ENCODE results near the gene PCSK2. TPM values are rescaled to one million over a fixed set of nuclear protein-coding genes. Genes with fewer than 3 reads are reported as not detected.

The PCSK2 gene
- total RNA-seq = not detected in 2 replicates

GRCh38 chr20:17226410-17227218 is at the start of gene PCSK2:
PCSK2 (plus strand) TSS chr20:17227040; CDS start chr20:17227306, 266 bp downstream.
- no peaks in the 10 kb centered on the region for H3K9me3 ChIP-seq (ENCODE audit: low read depth, low read length)
- no peak for TF ChIP-seq CTCF (IDR thresholded peaks at IDR 0.05; ENCODE audit: extremely low read depth, low read depth, low read length)
- peak within 1 kb of the TSS; percentile 37 for H3K4me3 ChIP-seq (ENCODE audit: insufficient read depth, low read length)
- H2AFZ ChIP-seq (ENCODE audit: low read length) = no peak within 1 kb of the TSS
- no peaks in the 10 kb centered on the region for H4K20me1 ChIP-seq (ENCODE audit: insufficient read depth, low read length)
- DNase-seq (ENCODE audit: insufficient read length, low spot score, missing footprints) = peak; percentile 87
- H3K4me2 ChIP-seq (ENCODE audit: insufficient read depth, low read length) = peak within 1 kb of the TSS; percentile 68
- H3K79me2 ChIP-seq (ENCODE audit: insufficient read depth, low read length) = no peaks in the 10 kb centered on the region
- no peak within 1 kb of the TSS for H3K27ac ChIP-seq (ENCODE audit: low read depth, low read length)
- H3K27me3 ChIP-seq (ENCODE audit: insufficient read depth, low read length) = peaks cover 34% of the 10 kb centered on the region
- peaks cover 3% of the 10 kb centered on the region for H3K4me1 ChIP-seq (ENCODE audit: insufficient read depth, low read length)
- no peaks in the 10 kb centered on the region for H3K36me3 ChIP-seq (ENCODE audit: insufficient read depth, low read length)

GRCh38 chr20:17177341-17177740 is 49.5 kb upstream of the PCSK2 start:
- no peaks in the 10 kb centered on the region for H3K4me1 ChIP-seq (ENCODE audit: insufficient read depth, low read length)
- H3K27ac ChIP-seq (ENCODE audit: low read depth, low read length) = no peak overlapping the region
- H3K79me2 ChIP-seq (ENCODE audit: insufficient read depth, low read length) = no peaks in the 10 kb centered on the region
- no peak overlapping the region for H2AFZ ChIP-seq (ENCODE audit: low read length)
- no peak overlapping the region for H3K4me2 ChIP-seq (ENCODE audit: insufficient read depth, low read length)
- no peak overlapping the region for H3K4me3 ChIP-seq (ENCODE audit: insufficient read depth, low read length)
- H3K9me3 ChIP-seq (ENCODE audit: low read depth, low read length) = no peaks in the 10 kb centered on the region
- H4K20me1 ChIP-seq (ENCODE audit: insufficient read depth, low read length) = no peaks in the 10 kb centered on the region
- no peaks in the 10 kb centered on the region for H3K36me3 ChIP-seq (ENCODE audit: insufficient read depth, low read length)
- TF ChIP-seq CTCF (IDR thresholded peaks at IDR 0.05; ENCODE audit: extremely low read depth, low read depth, low read length) = no peak
- DNase-seq (ENCODE audit: insufficient read length, low spot score, missing footprints) = no peak
- no peaks in the 10 kb centered on the region for H3K27me3 ChIP-seq (ENCODE audit: insufficient read depth, low read length)

DNA sequence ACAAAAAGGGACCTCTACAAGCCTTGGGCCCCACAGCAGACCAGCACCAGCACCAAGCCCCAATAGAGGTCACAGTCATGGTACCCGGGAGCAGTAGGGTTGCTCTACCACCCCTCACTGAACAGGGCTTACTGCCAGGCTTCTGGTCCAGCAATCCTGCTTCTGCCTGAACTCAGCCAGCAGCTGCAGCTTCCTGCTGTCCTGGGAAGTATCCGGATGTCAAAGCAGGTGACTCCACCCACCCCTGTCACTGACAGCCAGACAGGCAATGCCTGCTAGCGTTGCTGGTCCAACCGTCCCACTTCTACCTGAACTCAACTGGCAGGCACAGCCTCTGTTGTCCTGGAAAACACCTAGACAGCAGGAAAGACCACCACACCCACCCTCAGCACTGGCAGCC is 47.0 kb upstream of the PCSK2 start:
- DNase-seq (ENCODE audit: insufficient read length, low spot score, missing footprints) = no peak
- Histone ChIP-seq H3K36me3 (ENCODE audit: insufficient read depth, low read length) (no peaks in the 10 kb centered on the region), H2AFZ (ENCODE audit: low read length) (no peak overlapping the region), H4K20me1 (ENCODE audit: insufficient read depth, low read length) (no peaks in the 10 kb centered on the region), H3K4me2 (ENCODE audit: insufficient read depth, low read length) (no peak overlapping the region), H3K9me3 (ENCODE audit: low read depth, low read length) (no peaks in the 10 kb centered on the region), H3K4me3 (ENCODE audit: insufficient read depth, low read length) (no peak overlapping the region), H3K79me2 (ENCODE audit: insufficient read depth, low read length) (no peaks in the 10 kb centered on the region), H3K27me3 (ENCODE audit: insufficient read depth, low read length) (no peaks in the 10 kb centered on the region), H3K27ac (ENCODE audit: low read depth, low read length) (no peak overlapping the region), H3K4me1 (ENCODE audit: insufficient read depth, low read length) (no peaks in the 10 kb centered on the region)
- no peak for TF ChIP-seq CTCF (IDR thresholded peaks at IDR 0.05; ENCODE audit: extremely low read depth, low read depth, low read length)

DNA sequence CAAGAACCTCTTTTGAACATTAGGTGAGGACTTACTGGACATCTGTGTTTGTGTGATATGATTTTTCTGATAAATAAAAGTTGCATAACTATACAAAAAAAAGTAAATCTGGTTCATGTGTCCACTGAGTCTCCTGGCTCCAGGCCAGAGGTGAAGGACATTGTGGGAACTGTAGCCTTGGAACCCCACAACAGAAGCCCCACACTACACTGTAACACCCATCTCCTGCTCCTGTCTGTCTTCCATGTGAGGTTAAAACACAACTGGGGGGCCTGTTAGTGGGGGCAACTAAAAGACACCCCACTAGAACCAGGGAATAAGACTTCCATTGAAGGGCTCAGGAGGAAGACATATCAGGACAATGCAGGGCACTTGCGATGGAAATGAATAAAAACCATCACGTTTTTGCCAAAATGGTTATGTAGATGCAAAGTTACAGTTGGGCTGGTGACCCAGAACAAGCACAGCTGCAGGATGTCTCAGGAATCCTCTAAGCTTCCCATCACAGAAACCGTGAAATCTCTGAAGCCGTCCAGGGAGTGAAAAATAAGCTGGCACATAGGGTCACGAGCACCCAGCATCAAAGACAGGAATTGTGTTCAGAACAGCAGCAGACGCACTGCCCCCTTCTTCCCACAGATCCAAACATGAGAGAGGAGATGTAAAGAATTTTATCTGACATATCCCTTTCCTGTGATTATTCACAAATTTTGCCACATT is 36.7 kb upstream of the PCSK2 start:
- no peak overlapping the region for H3K4me2 ChIP-seq (ENCODE audit: insufficient read depth, low read length)
- no peaks in the 10 kb centered on the region for H3K27me3 ChIP-seq (ENCODE audit: insufficient read depth, low read length)
- H4K20me1 ChIP-seq (ENCODE audit: insufficient read depth, low read length) = no peaks in the 10 kb centered on the region
- H3K9me3 ChIP-seq (ENCODE audit: low read depth, low read length) = no peaks in the 10 kb centered on the region
- no peaks in the 10 kb centered on the region for H3K36me3 ChIP-seq (ENCODE audit: insufficient read depth, low read length)
- no peaks in the 10 kb centered on the region for H3K4me1 ChIP-seq (ENCODE audit: insufficient read depth, low read length)
- no peak for TF ChIP-seq CTCF (IDR thresholded peaks at IDR 0.05; ENCODE audit: extremely low read depth, low read depth, low read length)
- no peak overlapping the region for H3K27ac ChIP-seq (ENCODE audit: low read depth, low read length)
- H3K4me3 ChIP-seq (ENCODE audit: insufficient read depth, low read length) = no peak overlapping the region
- no peak overlapping the region for H2AFZ ChIP-seq (ENCODE audit: low read length)
- DNase-seq (ENCODE audit: insufficient read length, low spot score, missing footprints) = no peak
- no peaks in the 10 kb centered on the region for H3K79me2 ChIP-seq (ENCODE audit: insufficient read depth, low read length)

Data from osteoblast (primary cell).